CD4-positive, alpha-beta T cell treated with Interleukin-4 for 1 hour (primary cell): ENCODE measurements around the gene UNC119B.
A peak's percentile ranks its signal among the peaks of the same experiment; 100 is the strongest.

ENCODE experiments used
- DNase-seq, 2 donors: peaks; one replicate each; pipeline ENCODE4 v3.0.0-alpha.2; 2020 to 2022

UNC119B gene

DNA sequence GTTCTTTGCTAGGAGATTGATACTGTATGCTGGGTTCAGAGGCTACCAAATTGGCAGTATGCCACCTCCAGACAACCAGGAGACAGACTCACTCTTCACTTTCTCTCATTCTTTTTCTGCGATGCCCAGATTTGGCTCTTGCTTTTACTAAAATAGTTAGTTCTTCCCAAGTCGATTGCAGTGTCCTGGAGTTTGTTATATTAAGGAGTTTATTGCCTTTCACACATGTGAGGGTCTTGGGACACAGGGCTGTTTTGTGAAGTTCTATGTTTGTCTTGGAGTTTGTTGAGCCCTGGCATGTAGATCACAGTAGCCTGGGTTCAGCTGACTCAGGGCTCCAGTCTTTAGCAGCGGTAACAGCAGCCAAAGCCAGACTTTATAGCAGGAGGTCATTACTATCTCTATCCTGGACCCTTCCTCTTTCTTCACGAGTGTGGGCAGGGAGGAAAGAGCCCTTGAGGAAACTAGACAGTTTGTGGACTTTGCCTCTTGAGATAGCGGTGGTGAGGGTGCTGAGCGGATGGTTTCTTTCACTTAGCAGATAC lies 21.7 kb upstream of the UNC119B start:
- no peak for DNase-seq

DNA sequence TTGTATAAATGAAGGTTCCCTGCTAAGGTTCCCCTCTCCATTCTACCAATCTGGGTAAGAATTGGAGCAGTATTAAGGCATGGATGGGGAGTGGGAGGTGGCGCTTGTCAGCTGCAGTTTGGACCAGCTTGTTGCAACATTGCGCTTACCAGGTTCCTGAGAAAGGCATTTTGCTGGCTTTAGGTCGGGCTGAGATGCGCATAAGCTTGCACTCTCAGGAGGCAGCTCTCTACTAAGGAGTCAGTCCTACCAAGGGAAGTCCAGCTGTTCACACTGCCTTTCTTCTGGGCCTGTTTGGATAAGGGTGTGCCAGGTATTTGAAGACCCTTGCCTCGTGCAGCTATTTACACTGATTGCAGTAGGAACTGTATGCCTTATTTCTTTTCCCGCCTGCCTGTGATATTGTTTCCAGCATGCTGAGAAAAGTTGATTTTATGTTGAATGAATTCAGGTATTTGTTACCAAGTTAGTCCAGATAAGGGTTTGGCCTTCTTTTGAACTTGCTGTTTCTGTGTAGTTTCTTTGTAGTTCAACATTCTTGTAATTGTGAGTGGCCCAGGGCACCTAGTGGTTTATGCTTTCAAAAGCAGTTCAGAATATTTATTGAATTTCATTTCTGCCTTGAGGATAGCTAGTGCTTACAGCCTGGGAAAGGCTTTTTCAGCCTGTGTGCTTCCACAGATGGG lies 20.7 kb upstream of the UNC119B start:
- DNase-seq, result no peak

DNA sequence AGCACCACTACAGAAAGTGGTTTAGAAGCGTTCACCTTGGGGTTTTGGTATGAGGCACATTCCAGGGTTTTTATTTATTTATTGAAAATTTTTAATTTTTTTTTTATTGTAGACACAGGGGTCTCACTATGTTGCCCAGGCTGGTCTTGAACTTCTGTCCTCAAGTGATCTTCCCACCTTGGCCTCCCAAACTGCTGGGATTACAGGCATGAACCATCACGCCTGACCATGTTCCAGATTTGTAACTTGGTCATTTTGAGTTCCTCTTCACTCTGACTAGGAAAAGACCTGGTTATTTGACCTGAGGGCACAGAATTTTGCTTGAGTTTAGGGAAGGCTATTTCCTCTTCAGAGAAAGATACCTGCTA lies 20.2 kb upstream of the UNC119B start:
- no peak for DNase-seq

GRCh38 chr12:120690978-120691377 lies 19.3 kb upstream of the UNC119B start:
- DNase-seq, result no peak

GRCh38 chr12:120692524-120693033 lies 17.7 kb upstream of the UNC119B start:
- DNase-seq, result no peak

GRCh38 chr12:120693848-120694247 lies 16.4 kb upstream of the UNC119B start:
- no peak for DNase-seq

DNA sequence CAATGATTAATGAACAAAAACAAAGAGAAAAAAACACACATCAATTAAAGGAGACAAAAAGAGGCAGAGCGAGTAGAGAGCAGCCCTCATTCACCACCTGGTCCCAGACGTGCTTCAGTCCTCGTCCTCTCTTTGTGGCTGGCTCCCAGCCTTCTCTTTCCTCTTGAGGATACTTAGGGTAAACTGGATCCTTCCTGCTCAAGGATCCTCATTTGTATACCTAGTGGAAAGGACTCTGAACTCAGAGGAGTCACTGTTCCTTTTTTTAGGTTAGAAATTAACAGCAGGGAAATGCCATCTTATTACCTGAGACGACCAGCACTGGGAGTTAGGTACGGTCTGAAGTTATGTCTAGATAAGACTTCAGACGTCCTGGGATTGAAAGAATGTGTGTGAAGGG lies 13.6 kb upstream of the UNC119B start:
- DNase-seq, result no peak

DNA sequence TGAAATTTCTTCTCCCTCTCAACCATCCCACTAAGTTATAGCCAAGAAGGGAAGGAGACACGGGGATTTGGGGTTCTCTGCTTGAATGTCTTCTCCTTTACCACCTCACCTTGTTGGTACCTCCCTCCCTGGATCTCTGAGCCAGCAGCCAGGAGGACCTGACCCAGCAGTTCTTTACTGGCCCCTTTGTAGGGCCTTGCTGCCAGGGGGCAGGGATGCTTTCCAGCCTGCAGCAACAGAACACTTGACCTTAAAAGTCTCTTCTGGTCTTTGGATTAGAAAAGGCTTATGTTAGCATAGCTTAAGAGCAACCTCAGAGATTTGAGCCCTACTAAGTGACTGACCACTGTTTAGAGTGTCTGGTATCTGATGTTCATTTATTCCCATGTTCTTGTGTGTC lies 12.9 kb upstream of the UNC119B start:
- DNase-seq, result no peak

DNA sequence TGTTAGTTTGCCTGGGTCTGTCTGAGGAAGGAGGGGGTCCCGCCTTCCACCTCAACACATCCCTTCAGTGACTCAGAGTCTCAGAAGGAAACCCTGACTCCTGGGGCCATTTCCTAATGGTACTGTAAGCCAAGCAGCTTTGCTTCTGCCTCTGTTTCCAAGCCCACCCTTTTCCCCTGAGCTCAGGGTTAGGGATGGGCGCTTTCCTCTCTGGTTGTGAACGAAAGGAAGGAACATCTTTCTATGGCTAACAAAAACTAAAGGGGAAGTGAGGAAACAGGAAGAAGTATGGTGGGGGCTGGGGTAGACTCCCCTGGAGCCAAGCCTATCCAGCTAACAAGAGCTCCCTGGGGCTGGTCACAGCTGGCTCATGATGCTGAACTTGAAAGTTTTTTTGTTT lies 11.6 kb upstream of the UNC119B start:
- no peak for DNase-seq

DNA sequence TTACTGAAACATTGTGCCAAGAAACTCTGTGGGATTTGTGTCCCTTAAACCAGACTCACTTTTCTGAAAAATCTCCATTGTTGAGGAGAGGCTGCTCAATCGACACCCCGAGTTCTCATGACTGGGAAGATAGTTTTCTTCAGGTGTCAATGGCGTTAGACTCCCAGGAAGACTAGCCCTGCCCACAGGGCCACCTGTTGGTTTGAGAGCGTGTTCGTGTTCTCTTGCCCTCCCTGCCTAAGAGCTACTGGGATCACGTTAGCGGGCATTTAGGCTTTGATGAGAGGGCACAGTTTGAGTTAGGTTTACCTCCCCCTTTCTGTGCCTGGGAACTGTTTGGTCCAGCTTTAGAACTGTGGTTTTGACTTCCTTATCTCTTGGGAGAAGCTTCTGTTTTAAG lies 10.7 kb upstream of the UNC119B start:
- DNase-seq, result no peak

DNA sequence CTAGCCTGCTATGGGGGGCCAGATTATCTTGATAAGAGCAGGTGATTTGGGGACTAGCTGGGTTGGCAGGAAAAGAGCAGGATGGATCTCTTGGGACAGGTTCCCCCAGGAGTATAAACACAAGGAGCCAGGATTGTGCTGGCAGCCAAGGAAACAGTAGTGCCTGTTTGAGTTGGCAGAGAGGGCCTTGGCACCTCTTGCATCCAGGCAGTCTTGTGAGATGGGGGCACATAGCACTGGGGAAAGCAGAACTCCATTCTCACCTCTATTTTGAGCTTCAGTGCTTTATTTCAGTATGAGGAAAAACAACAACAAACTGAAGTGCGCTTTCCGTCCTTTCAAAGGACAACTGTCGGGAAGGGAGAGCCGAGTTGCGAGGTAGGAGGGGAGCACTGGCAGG lies 9.4 kb upstream of the UNC119B start:
- no peak for DNase-seq

- no peak for DNase-seq
These were observed 7.6 kb upstream of the UNC119B start for GRCh38 chr12:120702637-120703036.

- DNase-seq, result no peak
These were observed 6.8 kb upstream of the UNC119B start for GRCh38 chr12:120703311-120703942.

GRCh38 chr12:120705618-120706017 lies 4.6 kb upstream of the UNC119B start:
- DNase-seq, result no peak

DNA sequence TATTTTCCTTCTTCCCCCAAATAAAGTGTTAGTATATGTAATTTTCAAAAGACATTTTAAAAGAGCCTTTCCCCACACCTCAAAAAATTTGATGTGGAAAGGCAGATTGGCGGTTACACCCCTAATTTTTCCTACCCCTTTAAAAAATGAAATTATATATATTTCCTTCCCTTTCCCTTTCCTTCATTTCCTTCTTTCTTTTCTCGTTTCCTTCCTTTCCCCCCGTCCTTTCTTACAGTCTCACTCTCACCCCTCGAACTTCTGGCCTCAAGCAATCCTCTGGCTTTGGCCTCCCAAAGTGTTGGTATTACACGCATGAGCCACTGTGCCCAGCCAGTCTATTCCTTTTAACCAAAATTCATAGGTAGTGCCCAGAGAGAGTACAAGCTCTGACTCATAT lies 4.2 kb upstream of the UNC119B start:
- DNase-seq, result no peak

DNA sequence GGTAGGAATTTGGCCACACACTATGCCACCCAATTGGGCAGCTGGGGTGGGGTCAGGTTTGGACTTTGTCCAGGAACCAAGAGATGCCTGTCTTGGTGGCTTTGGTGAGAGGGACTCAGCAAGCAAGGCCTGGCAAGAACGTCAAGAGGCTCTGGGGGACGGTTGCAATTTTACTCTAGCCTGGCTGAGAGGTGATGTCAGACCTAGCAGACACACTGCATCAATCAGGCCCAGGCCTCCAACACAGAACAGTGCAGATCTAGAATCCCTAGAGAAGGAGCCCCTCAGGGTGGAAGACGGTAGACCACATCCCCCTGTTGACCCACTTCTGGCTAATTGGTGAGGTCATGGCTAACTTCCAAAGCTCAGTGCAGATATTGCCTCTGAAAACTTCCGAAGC lies 1.6 kb upstream of the UNC119B start:
- DNase-seq, result no peak

GRCh38 chr12:120710805-120711296 lies 593 bp downstream of the UNC119B start:
- DNase-seq, result peak in 1 of 2 donors; percentile 16

GRCh38 chr12:120711411-120711810 lies 1.2 kb downstream of the UNC119B start:
- no peak for DNase-seq

GRCh38 chr12:120712610-120713009 lies 2.4 kb downstream of the UNC119B start:
- no peak for DNase-seq

DNA sequence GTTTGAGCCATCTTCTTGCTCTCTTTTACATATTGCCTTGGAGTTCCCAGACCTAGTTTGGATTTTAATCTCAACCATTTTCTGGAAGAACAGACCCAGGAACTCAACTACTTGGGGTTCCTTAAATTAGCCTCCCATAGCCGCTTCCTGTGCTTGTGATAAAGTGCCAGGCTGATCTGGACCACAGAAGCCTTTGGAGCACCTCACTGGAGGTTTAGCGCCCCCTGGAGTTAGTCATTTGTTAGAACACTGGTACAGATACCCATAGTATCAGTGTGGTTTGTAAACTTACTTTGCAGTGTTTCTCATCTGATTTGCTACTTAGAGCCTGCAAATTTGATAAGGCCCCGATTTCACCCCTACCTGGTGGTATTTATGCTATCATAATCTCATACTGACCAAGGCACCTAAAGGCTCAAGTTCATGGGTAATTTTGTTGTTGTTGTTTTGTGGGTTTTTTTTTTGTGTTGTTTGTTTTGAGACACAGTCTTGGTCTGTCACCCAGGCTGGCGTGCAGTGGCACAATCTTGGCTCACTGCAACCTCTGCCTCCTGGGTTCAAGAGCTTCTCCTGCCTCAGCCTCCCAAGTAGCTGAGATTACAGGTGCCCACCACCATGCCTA lies 3.7 kb downstream of the UNC119B start:
- peak; percentile 83 to 87 for DNase-seq

DNA sequence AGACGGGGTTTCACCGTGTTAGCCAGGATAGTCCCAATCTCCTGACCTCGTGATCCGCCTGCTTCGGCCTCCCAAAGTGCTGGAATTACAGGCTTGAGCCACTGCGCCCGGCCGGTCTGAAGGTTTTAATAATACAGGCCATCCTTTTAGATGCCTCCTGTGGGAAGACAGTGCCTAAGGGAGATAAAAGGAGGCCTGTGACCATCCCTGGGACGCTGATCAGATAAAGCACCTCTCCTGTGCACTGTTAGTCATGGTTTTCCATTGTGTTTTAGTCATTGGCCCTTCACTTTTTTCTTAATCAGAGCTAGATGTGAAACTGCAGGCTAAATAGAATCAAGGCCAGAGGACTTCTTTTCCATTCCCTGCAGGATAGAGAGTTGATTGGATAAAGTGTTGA lies 7.8 kb downstream of the UNC119B start:
- no peak for DNase-seq

DNA sequence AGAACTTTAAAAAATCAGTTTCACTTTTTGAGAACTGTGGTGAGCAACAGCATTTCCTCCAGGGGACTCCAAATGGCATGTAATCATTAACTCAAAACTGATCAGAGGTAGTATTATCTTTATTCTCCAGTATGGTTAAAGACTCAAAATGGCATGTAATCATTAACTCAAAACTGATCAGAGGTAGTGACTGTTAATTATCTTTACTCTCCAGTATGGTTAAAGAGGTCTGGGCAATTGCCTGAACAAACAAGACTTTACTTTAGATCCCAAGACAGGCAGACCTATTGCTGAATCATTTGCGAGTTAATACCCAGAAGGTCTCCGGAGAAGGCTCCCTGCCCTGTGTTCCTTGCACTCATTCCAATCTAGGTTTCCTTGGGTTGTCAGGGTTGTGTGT lies 8.8 kb downstream of the UNC119B start:
- DNase-seq, result no peak

DNA sequence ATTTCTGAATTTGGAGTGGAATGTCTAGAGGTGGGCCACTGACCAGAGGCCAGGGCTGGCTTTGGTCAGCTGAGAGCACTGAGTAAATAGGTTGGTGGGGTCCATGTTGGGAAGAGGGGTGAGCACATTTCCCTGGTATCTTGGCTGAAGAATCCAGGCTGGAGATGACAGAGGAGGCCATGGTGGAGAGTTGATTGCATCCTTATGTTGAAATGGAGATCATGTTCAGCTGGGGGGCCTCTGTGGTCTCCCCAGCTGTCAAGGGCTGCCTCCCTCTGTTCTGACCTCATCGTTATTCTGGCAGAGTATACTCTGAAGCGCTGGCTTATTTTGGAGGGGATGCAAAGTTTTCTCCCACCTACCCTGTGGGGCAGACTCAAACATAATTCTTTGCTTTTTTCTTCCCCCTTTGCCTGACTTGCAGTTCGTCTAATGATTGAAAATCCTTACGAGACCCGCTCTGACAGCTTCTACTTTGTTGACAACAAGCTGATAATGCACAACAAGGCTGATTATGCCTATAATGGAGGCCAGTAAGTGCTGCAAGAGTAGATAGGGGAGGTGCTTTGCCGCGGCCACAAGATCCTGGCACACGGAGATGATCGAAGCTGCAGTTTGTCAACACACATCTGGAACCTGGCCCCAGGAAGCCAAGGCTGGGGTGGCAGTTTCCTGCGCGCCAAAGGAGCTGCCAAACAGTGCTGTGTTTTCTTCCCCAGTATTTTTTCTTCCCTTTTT lies 9.4 kb downstream of the UNC119B start:
- DNase-seq, result no peak
